Left forelimb (tissue), 1 donor: ENCODE measurements around the gene DAB2IP.
"Not testable (repeated sequence)": the region's sequence is repeated elsewhere in the genome, so short reads cannot be mapped to it uniquely, and the experiment has no call there.

Experiments used
- DNase-seq: peaks from one replicate; pipeline ENCODE4 v3.0.0-alpha.2; 2018; ENCODE audit warnings: low spot score

The DAB2IP gene

DNA sequence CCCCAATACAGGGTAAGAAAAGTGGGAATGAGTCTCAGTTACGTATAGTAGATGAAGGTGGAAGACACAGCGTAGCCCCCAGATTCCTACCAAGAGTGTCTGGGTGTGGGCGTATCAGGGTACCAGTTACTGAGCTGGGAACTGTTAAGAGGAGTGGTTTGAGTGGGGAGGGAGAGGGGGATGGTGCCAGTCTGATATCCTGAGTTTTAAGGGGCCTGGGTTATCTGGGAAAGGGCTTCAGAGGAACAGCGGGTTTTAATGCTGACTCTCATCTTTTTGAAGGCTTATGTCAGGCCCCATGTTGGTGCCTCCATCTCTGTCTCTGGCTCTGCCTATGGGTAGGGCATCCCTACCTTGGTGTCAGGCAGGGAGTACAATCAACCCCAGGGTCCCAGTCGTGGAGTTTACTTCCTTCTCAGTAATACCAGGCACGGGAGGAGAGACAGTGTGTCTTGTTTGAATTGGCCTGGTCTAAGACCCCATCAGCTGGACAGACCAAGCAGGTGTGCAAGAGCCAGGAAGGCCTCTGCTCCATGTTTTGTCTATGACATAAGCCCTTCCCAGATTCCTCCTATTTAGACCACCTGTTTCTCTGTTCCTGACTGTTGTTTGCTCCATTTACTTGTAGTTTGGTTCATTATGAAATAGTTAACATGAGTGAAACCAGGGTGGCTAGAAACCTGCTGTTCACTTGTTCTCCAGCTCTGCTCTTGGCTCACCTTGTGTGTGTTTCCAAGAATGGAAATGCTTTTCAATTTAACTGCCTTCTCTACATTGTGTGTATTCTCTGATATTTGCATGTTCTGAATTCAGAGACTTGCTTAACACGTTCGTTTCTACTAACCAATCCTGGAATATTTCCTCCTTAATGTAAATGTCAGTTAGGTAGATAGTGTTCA, 125.6 kb downstream of the DAB2IP start:
- no peak for DNase-seq

DNA sequence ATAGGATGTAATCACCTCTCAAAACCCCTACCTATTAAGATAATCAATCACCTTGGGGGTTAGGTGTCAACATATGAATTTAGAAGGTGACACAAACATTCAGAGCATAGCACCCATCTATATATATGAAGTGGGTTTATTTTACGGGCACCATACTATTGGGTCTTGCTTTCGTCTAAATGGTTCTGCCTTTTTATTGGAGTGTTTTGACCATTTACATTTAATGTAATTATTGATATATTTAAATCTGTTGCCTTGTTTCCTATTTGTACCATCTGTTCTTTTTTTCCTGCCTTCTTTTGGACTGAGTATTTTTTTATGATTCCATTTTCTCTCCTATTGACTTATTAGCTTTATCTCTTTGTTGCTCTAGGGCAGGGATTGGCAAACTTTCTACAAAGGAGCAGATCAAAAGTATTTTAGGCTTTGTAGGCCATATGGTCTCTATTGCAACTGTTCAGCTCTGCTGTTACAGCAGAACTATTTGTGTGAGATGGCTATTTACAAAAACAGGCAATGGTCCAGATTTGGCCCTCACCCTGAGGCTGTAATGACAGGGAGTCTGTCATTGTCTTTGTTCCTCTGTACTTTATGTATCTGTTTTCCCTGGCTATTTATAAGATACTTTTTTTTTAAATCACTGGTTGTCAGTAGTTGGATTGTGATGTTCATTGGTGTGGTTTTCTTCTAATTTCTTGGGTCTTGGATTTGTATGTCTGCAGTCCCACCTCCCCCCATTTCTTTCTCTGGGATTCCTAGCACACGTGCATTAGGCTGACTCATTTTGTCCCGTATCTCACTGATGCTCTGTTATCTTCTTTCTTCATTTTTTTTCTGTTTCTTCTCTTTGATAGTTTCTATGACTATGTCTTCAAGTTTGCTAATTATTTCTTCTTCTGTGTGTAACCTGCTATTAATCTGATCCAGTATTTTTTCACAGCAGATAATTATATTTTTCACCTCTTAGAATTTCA, 127.1 kb downstream of the DAB2IP start:
- no peak for DNase-seq

DNA sequence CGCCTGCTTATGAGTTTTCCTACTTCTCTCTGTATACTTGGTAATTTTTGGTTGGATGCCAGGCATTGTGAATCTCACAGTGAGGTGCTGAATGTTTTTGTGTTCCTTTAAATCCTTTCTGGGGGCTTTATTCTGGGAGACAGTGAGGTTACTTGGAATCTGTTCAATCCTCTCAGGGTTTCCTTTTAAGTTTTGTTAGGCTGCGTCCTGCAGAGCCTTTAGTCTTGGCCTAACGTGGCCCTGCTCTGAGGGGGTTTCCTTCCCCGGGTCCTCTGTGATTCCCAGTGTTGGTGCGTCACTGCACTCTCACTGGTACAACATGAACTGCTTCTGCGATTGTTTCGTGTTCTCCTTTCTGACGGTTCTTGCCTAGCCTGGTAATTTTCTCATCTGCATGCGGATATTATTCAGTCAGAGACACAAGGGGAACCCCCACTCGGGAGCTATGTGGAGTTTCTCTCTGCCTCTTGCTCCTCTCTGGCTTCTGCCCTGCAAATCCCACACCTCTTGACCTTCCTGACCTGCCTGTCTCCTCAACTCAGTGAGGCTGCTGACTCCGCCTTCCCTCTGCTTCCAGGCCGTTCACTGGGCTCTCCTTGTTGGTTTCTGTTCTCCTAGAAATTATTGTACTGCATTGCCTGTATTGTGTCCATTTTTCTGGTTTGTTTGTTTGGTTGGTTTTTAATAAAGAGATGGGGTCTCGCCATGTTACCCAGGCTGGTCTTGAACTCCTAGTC, 128.1 kb downstream of the DAB2IP start:
- peak; percentile 48 for DNase-seq

DNA sequence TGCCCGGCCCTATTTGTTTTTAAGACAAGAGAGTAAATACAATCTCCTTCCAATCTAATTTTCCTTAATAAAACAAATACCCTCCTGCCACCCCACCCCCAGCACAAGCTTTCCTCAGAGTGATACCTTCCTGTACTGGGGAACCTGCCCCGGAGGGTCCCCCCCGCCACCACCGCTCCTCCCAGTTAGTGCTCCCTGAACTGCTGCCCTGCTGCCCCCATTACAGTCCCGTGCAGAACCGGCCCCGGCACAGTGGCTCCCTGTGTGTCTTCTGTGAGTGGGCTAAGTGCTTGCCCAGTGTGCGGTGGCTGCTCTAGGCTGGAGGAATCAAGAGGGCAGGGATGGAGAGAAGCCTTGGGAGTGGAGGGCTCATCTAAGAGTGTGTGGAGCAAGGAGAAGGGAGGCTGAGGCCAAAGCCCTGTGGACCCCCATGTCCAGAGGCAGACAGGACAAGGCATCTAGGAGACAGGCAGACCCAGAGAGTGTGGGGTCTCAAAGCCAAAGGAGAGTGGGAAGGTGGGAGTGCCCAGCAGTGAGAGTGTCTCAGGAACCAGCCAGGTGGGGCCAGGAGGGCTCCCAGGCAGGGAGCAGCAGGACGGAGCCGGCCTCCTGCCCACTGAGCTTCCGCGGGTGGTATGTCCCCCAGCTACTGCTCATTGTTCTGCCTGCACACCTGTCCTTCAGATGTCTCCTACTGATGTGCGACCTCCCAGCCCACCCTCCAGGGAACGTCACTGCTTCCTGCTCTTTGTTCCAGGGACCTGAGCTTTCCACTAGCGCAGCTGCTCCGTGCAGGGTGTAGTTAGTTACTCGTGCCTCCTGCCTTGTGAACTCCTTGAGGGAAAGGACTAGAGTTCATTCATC, 129.0 kb downstream of the DAB2IP start:
- peak; percentile 61 for DNase-seq

DNA sequence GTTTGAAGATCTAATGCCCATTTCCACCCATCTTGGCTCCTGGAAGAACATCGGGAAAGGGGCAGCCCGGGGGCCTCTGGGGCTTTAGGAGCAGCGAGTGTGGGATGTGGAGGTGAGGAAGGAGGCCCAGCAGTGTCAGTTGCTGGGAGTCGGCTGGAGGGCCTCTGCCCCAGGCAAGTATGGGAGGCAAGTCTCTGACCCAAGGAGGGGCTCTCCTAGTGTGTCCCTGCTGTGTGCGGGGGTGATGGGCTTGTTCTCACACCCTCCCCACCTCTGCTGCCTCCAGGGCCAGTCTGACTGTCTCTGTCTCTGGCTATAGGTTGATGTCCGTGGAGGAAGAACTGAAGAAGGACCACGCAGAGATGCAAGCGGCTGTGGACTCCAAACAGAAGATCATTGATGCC, 129.7 kb downstream of the DAB2IP start:
- DNase-seq, result peak; percentile 57

DNA sequence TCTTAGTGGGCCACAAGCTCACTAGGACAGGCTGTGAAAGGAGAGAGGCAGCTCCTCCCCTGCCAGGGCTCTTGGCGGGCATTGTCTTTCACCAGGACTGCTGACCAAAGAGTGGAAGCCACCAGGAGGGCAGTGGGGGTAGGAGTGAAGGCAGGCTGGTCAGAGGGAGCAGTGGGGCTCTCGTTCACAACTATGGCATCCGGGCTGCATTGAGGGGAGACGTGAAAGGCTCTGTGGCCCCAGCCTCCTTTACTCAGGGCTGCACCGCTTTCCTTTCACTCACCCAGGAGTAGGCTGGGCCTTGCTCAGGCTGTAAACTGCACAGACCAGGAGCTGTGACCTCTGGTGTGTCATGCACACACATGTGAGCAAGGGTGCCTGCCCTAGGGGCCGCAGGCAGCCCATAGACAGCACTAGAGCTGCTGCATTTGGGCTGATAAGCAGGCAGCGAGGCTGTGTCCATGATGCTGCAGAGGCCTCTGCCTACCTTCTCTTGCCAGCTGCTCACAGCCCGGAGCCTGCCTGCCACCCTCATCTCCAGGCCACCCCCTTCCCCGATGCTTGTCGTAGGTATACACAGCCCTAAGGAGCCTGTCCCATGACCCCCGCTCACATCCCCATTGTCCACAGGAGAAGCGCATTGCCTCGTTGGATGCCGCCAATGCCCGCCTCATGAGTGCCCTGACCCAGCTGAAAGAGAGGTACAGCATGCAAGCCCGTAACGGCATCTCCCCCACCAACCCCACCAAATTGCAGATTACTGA, 130.4 kb downstream of the DAB2IP start:
- no peak for DNase-seq

DNA sequence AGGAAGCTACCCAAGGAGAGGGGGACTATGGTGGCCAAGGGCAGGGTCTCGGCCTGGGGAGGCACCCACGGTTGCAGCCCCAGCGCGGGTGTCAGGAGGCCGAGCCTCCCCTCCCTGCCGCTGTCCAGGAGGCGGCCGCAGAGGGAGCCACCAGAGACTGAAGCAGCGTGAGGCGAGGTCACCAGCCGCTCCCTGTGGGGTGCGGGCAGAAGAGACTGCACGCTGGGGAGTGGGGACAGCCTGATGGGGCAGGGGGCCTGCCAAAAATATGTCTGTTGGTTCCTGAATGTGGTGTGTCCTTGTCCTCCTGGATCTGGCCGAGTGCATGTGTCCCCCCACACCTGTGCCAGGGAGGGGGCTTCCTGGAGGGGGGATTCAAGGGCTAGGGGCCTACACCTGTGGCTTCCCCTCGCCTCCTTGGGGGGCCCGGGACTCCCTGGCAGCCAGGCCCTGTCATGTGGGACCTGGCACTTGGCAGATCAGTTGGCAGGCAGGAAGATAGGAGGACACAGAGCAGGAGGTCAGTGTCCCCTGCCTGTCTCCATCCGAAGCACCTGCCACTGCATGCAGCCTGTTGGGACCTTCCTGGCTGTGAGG, 131.2 kb downstream of the DAB2IP start:
- DNase-seq, result no peak

DNA sequence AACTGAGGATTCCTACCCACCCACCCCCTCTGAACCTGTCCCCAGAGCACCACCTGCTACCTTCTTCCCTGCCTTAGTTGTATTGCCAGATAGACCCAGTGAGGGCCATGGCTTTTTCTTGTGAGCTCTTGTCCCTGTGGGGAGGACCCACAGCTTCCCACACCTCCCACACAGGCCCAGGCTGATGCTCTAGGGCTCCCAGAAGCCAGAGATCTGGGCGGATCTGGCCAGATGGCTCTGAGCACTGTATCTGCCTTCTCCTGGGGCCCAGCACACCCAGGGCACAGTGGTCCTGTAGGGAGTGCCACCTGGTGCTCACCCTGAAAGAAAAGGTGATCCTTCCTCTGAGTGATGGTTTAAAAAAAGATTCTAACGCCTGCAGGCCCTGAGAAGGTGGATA, 131.7 kb downstream of the DAB2IP start:
- peak; percentile 55 for DNase-seq

DNA sequence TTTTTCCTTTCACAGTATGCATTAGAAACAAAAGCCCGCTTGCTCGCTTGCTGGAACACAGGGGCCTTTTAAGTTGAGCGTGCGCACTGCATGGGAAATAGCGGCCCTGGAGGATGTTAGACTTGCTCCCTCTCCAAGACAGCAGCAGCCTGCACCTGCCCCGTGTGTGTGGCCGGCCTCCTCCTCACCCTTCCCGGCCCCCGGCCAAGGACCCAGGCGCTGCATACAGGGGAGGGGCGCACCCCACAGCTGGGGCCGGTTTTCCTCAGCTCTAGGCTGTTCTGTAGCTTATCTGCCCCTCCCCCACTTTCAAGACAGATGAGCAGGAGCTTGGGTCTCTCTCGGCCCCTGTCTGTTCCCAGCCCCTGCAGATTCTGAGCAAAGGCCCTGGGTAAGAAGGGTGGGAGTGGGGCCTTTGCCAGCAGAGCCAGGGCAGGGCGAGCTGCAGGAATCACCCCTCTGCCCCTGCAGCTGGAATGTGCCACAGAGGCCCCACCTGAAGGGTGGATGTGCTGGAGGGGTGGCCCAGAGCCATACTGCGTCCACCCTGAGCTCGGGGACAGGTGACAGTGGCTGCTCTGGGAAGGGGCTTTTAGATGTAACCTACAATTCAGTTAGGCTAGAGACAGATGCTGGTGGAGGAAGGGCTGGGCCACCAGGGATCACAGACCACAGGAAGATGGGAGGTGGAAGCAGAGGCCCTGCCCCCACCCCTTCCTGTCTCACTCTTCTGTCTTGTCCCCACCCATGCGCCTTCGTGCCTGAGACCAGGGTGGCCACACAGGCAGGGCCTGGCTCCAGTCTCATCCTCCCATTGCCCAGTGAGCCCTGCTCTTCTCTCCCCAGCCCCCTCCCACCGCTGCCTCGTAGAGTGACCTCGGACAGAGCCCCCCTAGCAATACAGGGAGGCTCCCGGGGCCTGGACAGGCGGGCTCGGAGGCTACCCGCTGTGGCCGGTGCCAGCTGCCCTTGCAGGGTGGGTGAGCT, 132.4 kb downstream of the DAB2IP start:
- peak; percentile 84 for DNase-seq

DNA sequence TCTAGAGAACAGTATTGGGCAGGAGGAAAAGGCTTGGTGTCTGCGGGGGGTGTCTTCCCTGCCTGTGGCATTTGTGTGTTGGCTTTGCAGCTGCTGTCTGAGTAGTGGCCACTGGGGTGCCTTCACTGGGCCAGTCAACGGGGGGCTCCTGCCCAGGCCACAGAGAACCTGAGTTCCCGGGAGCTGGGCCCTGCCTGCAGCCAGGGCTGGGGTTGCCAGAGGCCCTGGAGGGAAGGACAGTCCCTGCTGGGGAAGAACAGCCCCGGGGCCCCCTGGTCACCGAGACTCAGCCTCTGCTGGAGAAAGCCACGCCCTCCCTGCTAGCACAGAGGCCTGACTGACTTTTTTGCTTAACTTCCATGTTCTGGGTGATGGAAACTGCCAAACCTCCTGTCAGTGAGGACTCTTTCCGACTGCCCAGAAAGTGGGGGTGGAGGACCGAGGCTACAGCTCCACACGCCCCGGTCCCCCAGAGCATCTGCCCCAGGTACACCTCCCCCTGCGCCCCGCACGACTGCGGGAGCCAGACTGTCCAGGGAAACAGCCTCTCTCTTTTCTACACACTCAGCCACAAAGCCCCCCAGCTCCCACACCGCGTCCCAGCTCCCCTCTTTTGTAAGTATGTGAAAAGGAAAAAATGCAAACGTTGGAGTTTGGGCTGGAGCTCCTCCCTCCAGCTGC, 133.4 kb downstream of the DAB2IP start:
- DNase-seq, result peak; percentile 68

DNA sequence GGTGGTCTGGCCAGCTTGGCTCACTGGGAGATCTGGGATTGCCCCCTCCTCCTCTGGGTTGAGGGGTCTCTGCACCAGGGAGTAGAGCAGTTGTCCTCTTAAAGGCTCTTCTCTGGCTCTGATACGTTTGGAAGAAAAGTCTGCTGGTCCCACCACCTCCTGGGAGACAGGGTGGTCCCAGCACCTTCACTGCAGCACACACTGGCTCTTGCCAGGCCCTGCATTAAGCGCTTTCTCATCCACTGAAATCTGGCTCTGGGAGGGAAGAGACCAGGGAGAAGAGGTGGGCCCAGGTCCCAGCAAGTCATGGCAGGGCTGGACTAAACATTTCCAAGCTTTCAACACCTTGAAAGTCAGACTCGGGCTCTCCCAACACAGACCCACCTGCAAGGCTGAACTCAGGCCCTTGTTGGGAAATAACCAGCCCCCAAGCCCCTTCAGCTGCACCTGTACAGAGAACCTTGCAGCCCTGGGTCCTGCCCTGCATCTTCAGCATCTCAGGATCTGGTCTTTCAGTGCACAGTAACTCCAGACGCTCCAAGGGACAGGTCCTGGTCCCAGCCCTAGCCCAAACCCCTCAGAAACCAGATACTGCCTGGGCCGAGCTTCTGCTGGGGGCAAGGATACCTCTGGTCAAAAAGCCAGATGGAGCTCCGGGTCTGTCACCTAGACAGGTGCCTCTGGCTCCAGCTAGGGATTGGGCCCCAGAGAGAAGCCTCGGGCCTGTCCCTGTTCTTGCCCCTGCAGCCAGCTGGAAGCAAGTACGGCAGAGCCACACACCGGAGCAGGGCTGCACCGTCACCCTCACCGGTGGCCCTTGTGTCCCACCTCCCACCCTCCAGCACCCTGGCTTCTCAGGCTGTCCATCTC, 134.5 kb downstream of the DAB2IP start:
- DNase-seq, result peak; percentile 58

DNA sequence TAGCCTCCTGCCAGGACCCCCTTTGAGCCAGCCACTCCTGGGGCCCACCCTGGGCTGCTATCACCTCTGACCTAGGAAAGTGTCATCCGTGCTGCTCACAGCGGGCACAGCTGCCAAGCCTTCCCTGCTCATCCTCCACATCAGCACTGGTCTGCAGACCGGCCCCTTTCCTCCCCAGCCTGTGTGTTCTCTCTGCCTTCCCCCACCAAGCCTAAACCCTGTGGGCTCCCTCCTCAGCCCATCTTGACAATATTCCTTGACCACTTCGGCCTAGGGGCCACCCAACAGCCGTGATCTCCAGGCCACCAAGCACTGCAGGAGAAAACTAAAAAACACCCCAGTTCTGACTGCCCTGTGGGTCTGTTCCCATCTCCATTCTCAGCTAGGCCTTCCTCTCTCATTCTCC, 135.1 kb downstream of the DAB2IP start:
- DNase-seq, result peak; percentile 55

DNA sequence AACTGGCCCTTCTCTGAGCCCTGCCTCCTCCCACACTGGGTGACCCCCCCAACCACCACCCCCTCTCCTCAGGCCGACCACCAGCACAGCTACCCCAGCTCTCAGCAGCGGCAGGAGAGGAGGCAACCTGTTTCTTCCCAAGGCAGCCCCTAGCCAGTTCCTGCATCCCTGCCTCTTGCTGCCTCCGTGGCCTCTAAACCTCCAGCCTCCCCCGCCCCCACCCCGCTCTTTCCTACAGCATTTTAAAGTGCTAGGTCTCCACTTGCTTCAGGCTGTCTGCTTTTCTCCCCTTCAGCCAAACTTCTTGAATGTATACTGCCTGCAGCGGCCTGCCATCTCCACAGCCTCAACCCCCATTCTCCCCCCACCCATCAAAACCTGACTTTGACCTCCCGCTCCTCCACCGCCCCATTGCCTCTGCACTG, 135.6 kb downstream of the DAB2IP start:
- peak; percentile 55 for DNase-seq

DNA sequence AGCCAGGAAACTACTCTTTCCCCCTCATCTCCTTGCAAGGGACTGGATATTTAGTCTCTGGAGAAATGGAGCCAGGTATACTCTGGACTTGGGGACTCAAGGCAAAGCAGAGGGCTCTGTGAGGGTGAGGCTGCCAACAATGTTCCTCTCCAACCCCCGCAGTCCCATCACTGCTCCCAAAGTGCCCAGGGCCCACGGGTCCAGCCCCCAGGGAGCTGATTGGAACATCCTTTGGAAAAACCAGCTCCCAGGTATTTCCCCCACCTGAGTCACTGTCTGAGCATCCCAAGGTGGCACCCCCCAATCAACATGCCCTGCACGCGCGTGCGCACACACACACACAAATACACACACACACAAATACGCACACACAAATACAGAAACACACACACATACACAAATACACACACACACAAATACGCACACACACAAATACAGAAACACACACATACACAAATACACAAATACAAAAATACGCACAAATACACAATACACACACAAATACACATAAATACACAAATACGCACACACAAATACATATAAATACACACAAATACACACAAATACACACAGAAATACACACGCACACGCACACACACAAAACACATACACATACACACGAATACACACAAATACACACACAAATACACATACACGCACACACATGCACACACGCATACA, 137.4 kb downstream of the DAB2IP start:
- DNase-seq, result no peak

DNA sequence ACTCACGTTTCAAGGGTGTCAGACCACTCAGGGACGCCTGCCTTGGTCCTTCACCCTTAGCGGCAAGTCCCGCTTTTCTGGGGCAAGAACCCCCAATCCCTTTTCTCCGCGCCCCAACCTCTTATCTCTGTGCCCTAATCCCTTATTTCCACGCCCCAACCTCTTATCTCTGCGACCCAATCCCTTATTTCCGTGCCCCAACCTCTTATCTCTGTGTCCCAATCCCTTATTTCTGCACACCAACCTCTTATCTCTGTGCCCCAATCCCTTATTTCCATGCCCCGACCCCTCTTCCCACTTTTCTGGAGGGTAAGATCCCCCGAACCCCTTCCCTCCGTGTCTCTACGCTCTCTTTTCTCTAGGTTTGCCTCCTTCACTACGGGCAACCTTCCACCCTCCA, 139.4 kb downstream of the DAB2IP start:
- DNase-seq, result no peak

DNA sequence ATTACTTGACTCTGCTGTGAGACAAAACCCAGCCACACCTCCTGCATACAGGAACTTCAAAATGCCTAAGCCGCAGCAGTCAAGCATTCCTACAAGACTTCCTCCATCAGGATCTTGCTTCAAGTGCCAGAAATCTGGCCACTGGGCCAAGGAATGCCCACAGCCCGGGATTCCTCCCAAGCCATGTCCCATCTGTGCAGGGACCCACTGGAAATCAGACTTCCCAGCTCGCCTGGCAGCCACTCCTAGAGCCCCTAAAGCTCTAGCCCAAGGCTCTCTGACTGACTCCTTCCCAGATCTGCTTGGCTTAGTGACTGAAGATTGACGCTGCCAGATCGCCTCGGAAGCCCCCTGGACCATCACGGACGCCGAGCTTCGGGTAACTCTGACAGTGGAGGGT, 141.0 kb downstream of the DAB2IP start:
- DNase-seq, result not testable (repeated sequence)
